GM19463 (cell line): ENCODE data around the gene SERPINA5.

Source experiments
- ATAC-seq: cut with Tn5 transposase; IDR thresholded peaks from one replicate; pipeline ENCODE4 v1.9.1; 2021; ENCODE audit warnings: mild to moderate bottlenecking, moderate library complexity; ENCODE audit not compliant: unreplicated experiment

The SERPINA5 gene

DNA sequence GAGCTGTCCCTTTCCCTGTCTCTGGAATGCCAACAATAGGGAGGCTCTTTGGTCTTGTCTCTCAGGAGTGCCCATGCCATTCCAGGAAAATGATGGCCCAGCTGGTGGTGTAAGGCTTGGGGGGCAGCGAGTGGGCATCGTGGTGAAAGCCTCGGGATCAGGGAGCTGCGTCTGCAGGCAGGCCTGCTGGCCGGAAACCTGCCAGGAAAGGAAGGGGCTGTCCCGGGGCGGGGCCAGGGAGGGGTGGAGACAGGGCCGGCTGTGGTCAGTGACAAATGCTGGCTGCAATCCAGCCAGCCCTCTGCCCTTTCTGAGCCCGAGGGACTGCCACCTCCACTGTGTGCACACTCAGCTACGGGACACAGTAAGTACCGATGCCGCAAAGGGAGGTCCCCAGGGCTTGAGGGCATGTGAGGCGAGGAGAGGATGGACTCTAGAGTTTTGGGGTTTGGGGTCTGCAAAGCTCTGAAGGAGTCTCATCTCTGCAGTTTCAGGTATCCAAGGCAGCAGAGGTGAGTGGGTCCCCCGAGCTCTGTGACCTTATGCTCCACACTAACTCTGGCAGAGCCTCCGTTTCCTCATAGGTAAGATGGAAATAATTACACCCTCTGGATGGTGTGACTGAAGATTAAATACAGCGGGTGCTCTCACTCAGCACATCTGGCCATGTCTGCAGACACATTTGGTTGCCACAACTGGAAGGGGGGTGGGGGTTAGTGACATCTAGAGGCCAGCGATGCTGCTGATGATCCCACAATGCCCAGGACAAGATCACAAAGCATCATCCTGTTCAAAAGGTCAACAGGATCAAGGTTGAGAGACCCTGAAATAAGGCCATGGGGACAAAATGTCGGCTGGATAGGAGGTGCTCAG, at the start of gene SERPINA5:
SERPINA5 (plus strand) TSS at position 300 of the 873 bp plus-strand sequence. CDS start 5,937 bp downstream, outside the sequence.
- no peak for ATAC-seq

DNA sequence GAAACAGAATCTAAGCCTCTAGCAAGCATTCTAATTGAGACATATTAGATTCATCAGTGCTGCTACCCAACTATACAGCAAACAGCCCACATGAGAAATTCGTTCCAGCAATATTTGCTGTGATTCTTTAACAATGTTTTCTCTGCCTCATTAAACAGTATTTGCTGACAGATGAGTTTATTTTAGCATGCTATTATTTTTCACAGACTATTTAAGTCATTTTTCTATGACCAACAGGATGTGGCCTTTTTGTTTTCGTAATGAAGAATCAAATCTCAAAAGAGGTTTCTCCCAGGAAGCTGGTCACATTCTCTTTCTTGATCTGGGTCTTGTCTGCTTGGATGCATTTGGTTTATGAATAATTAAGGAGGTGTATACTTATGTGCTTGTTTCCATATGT, 48.8 kb upstream of the SERPINA5 start:
- no peak for ATAC-seq

- ATAC-seq: no peak
These were observed 45.7 kb upstream of the SERPINA5 start for GRCh38 chr14:94535506-94535905.

- no peak for ATAC-seq
These were observed 44.4 kb upstream of the SERPINA5 start for GRCh38 chr14:94536836-94537235.

- ATAC-seq: no peak
These were observed 43.0 kb upstream of the SERPINA5 start for GRCh38 chr14:94538070-94538740.

GRCh38 chr14:94539181-94539580, 42.0 kb upstream of the SERPINA5 start:
- ATAC-seq: no peak

DNA sequence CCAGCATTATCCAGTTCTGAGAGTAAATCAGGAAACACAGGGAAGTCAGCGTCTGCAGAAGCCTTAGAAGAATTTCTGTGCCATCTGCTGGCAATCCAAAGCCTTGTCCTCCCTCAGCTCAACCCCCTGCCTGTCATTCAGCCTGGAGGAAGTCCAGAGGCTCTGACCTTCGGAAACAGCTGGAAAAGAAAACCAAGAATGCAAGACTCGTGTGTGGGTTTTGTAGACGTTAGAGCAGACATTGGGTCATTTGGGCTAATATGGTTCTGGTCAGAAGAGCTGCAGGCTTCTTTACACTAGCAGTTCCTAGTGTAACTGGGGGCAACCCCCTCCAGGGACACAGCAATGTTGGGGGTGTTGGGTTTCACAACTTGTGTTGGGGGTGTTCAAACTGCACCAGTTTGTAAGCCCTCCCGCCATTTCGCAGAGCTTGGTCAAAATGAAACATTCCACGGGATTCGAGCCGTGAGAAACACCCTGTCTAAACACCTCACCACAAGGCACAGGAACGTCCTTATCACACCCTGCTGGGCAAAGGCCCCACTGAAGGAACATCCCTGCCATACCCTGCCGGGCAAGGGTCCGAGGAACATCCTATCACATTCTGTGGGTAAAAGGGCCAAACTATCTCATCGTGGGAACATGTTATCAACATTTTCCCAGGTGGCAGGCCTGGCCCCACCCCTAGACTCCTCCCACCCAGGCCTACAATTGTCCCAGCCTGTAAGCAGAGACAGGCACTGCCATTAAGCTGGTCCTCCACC, 41.0 kb upstream of the SERPINA5 start:
- ATAC-seq: no peak

GRCh38 chr14:94541234-94541975, 39.8 kb upstream of the SERPINA5 start:
- ATAC-seq: no peak

GRCh38 chr14:94542111-94542810, 39.0 kb upstream of the SERPINA5 start:
- no peak for ATAC-seq

- ATAC-seq: no peak
These were observed 38.3 kb upstream of the SERPINA5 start for GRCh38 chr14:94542811-94543440.

- no peak for ATAC-seq
These were observed 37.6 kb upstream of the SERPINA5 start for GRCh38 chr14:94543449-94544124.

DNA sequence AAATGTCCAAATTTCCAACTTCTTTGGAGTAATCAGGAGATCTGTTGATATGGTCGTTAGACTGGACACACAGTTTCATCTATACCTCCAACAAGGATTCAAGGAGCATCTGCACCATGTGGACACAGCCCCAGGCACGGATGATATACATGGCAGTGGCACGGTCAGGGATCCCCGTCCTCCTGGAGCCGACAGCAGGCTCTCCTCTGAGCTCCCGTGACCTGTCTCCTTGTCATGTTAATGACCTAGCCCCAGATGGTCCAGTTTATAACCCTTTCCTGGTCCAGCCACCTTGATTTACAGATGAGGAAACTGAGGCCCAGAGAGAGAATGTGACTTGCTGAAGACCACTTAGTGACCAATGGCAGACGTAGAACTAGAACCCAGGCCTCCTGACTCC, 36.5 kb upstream of the SERPINA5 start:
- ATAC-seq: no peak

GRCh38 chr14:94545131-94545841, 35.9 kb upstream of the SERPINA5 start:
- ATAC-seq: no peak

GRCh38 chr14:94547151-94547680, 34.0 kb upstream of the SERPINA5 start:
- ATAC-seq: no peak

DNA sequence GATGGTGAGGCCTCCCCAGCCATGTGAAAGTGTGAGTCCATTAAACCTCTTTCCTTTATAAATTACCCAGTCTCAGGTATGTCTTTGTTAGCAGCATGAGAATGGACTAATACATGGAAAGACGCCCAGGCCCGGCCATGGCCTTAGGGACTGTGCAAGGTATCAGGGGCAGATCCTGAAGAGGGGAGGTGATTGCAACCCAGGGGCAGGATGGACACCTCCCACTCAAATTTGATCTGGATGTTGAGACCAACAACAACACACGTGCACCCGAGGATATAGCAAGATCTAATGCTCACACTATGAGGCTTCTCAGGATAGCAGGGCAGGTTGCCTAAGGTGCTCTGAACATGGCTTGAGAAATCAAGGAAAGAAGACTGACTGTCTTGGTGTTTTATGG, 33.5 kb upstream of the SERPINA5 start:
- no peak for ATAC-seq

DNA sequence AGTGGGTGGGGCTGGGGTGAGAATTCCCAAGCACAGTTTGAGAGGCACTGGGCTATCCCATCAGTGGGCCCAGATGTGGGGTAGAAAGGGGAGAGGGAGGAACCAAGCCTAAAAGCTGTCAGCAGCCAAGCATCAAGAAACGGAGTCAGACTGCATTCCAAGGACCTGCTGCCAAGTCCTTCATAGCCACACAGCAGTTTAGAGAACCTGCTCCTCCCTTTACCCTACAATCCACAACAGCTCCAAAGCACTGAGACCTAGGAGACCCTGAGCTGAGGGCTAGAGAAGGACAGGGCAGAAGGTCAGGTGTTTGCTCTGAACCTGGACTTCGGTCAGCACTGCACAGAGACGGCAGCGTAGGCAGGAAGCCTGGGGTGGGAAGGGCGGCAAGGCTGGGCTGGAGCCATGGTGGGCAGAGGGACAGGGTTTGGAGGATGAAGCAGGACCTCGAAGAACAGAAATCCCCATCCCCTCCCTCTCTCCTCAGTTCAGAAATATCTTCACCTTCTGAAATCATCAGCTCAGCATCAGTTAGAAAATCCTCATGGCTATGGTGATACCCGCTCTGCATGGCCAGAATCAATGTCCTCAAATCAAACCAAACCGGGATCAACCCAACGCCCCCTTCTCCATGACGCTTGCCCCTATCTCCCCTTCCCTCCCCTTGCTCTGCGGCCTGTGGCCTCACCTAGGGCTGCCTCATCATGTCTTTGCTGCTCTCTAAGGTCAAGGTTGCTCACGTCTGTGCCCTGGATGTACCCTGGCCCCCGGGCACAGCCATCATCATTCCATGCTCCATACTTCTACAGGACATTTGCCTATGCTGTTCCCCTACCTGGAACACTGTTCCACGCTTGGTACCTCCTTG, 32.9 kb upstream of the SERPINA5 start:
- ATAC-seq: no peak
